IMR-90 (cell line): ENCODE measurements around the gene DGKD. TPM values are rescaled to one million over a fixed set of nuclear protein-coding genes. Genes with fewer than 3 reads are reported as not detected.

Experiments
- ATAC-seq: fragments of 200-7000 bp; cut with Tn5 transposase; 2 replicates; pipeline ENCODE4 v1.9.1; 2020; ENCODE audit warnings: low read depth, mild to moderate bottlenecking, moderate library complexity
- BruUV-seq: library from RNA; stranded (reverse); fragments of 400-500 nt; replicated peaks from 2 replicates; lab custom pipeline; 2021; lab: Mats Ljungman, UMichigan
- CTCF ChIA-PET: fragments of 300-600 bp; formaldehyde crosslinking; extraction: SDS; loops from one replicate; lab custom pipeline; 2021; ENCODE audit warnings: antibody characterized with exemption; lab: Yijun Ruan, JAX
- POLR2A ChIA-PET: fragments of 300-600 bp; sonication (Branson Sonifier 250); formaldehyde crosslinking; loops from one replicate; lab custom pipeline; 2022; ENCODE audit warnings: antibody characterized with exemption; ENCODE audit not compliant: unreplicated experiment; lab: Charles Lee
- DNase-seq: peaks from one replicate; pipeline ENCODE4 v3.0.0; 2013
- H2AFZ ChIP-seq: replicated peaks from 2 replicates; pipeline ENCODE3; 2013; ENCODE audit warnings: low read length, mild to moderate bottlenecking; ENCODE audit not compliant: poor library complexity
- H2AK5ac ChIP-seq: 2 replicates; pipeline ENCODE4 v1.6.1; 2013; ENCODE audit warnings: low read depth, low read length, inconsistent platforms
- H2AK9ac ChIP-seq: replicated peaks from 2 replicates; pipeline ENCODE3; 2013; ENCODE audit warnings: mild to moderate bottlenecking, low read depth, low read length, moderate library complexity; ENCODE audit not compliant: poor library complexity
- H2BK120ac ChIP-seq: 2 replicates; pipeline ENCODE4 v1.6.1; 2013; ENCODE audit warnings: low read depth, low read length, inconsistent platforms
- H2BK15ac ChIP-seq: 3 replicates; pipeline ENCODE4 v1.6.1; 2013; ENCODE audit warnings: low read depth, low read length, inconsistent platforms
- H2BK20ac ChIP-seq: 2 replicates; pipeline ENCODE4 v1.6.1; 2013; ENCODE audit warnings: low read depth, mild to moderate bottlenecking, inconsistent platforms, low read length, moderate library complexity
- H2BK5ac ChIP-seq: 2 replicates; pipeline ENCODE4 v1.6.1; 2013; ENCODE audit warnings: mild to moderate bottlenecking, low read depth, low read length, inconsistent platforms; ENCODE audit not compliant: poor library complexity, severe bottlenecking
- H3K14ac ChIP-seq: replicated peaks from 2 replicates; pipeline ENCODE4 v1.6.1; 2013; ENCODE audit warnings: low read depth, low read length, inconsistent platforms
- H3K18ac ChIP-seq: 2 replicates; pipeline ENCODE4 v1.6.1; 2013; ENCODE audit warnings: low read depth, low read length, control low read depth
- H3K23ac ChIP-seq: 2 replicates; pipeline ENCODE4 v1.6.1; 2013; ENCODE audit warnings: low read depth, low read length, inconsistent platforms
- H3K27ac ChIP-seq: 2 replicates; pipeline ENCODE4 v1.5.1; 2013; ENCODE audit warnings: mild to moderate bottlenecking, control low read depth, low read length; ENCODE audit not compliant: insufficient read depth
- H3K27me3 ChIP-seq: 2 replicates; pipeline ENCODE4 v1.6.1; 2013; ENCODE audit warnings: low read length; ENCODE audit not compliant: control insufficient read depth, insufficient read depth
- H3K36me3 ChIP-seq: 2 replicates; pipeline ENCODE4 v1.6.1; 2013; ENCODE audit warnings: low read length, mixed read lengths; ENCODE audit not compliant: control insufficient read depth, insufficient read depth
- H3K4ac ChIP-seq: 2 replicates; pipeline ENCODE4 v1.6.1; 2013; ENCODE audit warnings: low read depth, low read length, inconsistent platforms
- H3K4me1 ChIP-seq: 2 replicates; pipeline ENCODE4 v1.6.1; 2013; ENCODE audit warnings: low read length, mixed read lengths; ENCODE audit not compliant: control insufficient read depth, insufficient read depth
- H3K4me2 ChIP-seq: 2 replicates; pipeline ENCODE4 v1.6.1; 2013; ENCODE audit warnings: low read depth, mild to moderate bottlenecking, control low read depth, low read length, moderate library complexity
- H3K4me3 ChIP-seq: 2 replicates; pipeline ENCODE4 v1.5.1; 2013; ENCODE audit warnings: low read depth, mild to moderate bottlenecking, control low read depth, low read length, moderate library complexity; ENCODE audit not compliant: insufficient read depth
- H3K56ac ChIP-seq: 2 replicates; pipeline ENCODE4 v1.6.1; 2013; ENCODE audit warnings: low read length, inconsistent platforms; ENCODE audit not compliant: insufficient read depth; ENCODE audit errors: extremely low read depth
- H3K79me1 ChIP-seq, 2 experiments: 2 replicates each; pipeline ENCODE4 v1.6.1; 2013; ENCODE audit warnings: low read length in 2 of 2, inconsistent platforms in 1 of 2, low read depth in 1 of 2
- H3K9ac ChIP-seq: 2 replicates; pipeline ENCODE4 v1.6.1; 2013; ENCODE audit warnings: low read depth, low read length, control low read depth
- H3K9me1 ChIP-seq: 2 replicates; pipeline ENCODE4 v1.6.1; 2013; ENCODE audit warnings: low read length, inconsistent platforms; ENCODE audit not compliant: insufficient read depth
- H3K9me3 ChIP-seq: 2 replicates; pipeline ENCODE4 v1.6.1; 2013; ENCODE audit warnings: low read length; ENCODE audit not compliant: control insufficient read depth, insufficient read depth
- H4K20me1 ChIP-seq: 2 replicates; pipeline ENCODE4 v1.6.1; 2013; ENCODE audit warnings: low read length, inconsistent platforms; ENCODE audit not compliant: insufficient read depth
- H4K5ac ChIP-seq: 2 replicates; pipeline ENCODE4 v1.6.1; 2013; ENCODE audit warnings: mild to moderate bottlenecking, low read depth, low read length, control low read depth
- H4K8ac ChIP-seq, 2 experiments: 2 replicates each; pipeline ENCODE4 v1.6.1; 2013; ENCODE audit warnings: low read depth in 2 of 2, low read length in 2 of 2, control low read depth in 1 of 2, inconsistent platforms in 1 of 2
- H4K91ac ChIP-seq: 2 replicates; pipeline ENCODE4 v1.6.1; 2013; ENCODE audit warnings: low read depth, low read length, inconsistent platforms; ENCODE audit not compliant: insufficient read depth
- BHLHE40 ChIP-seq: fragments of 150-350 bp; IDR thresholded peaks from 2 replicates; pipeline ENCODE4 v1.6.1; 2016; ENCODE audit warnings: mild to moderate bottlenecking, low read depth, low read length
- CEBPB ChIP-seq: IDR thresholded peaks from 2 replicates; pipeline ENCODE4 v1.6.1; 2012; ENCODE audit warnings: low read depth, low read length, improper control_type of control experiment
- CHD1 ChIP-seq: IDR thresholded peaks from 2 replicates; pipeline ENCODE4 v1.6.1; 2012; ENCODE audit warnings: low read depth, low read length, improper control_type of control experiment
- CTCF ChIP-seq: conservative IDR thresholded peaks from 2 replicates; pipeline ENCODE4 v1.5.1; 2012; ENCODE audit warnings: mild to moderate bottlenecking, low read depth, low read length, improper control_type of control experiment
- FOS ChIP-seq: fragments of 150-350 bp; IDR thresholded peaks from 2 replicates; pipeline ENCODE4 v1.6.1; 2016; ENCODE audit warnings: low read depth, low read length
- MAFK ChIP-seq: IDR thresholded peaks from 2 replicates; pipeline ENCODE4 v1.6.1; 2012; ENCODE audit warnings: low read depth, low read length, improper control_type of control experiment
- MAZ ChIP-seq: IDR thresholded peaks from 2 replicates; pipeline ENCODE4 v1.6.1; 2012; ENCODE audit warnings: low read depth, mild to moderate bottlenecking, low read length, improper control_type of control experiment, moderate library complexity, borderline replicate concordance
- MXI1 ChIP-seq: IDR thresholded peaks from 2 replicates; pipeline ENCODE4 v1.6.1; 2012; ENCODE audit warnings: low read depth, mild to moderate bottlenecking, low read length, moderate library complexity, borderline replicate concordance
- NFE2L2 ChIP-seq: fragments of 150-350 bp; IDR thresholded peaks from 2 replicates; pipeline ENCODE4 v1.6.1; 2016; ENCODE audit warnings: low read depth, mild to moderate bottlenecking, low read length
- POLR2A ChIP-seq: IDR thresholded peaks from 2 replicates; pipeline ENCODE4 v1.6.1; 2012; ENCODE audit warnings: mild to moderate bottlenecking, low read depth, low read length
- RAD21 ChIP-seq: IDR thresholded peaks from 2 replicates; pipeline ENCODE4 v1.6.1; 2012; ENCODE audit warnings: low read length, improper control_type of control experiment
- RCOR1 ChIP-seq: IDR thresholded peaks from 2 replicates; pipeline ENCODE4 v1.6.1; 2012; ENCODE audit warnings: mild to moderate bottlenecking, low read length, improper control_type of control experiment; ENCODE audit not compliant: insufficient replicate concordance
- RFX5 ChIP-seq: IDR thresholded peaks from 2 replicates; pipeline ENCODE4 v1.8.0; 2012; ENCODE audit warnings: low read depth, mild to moderate bottlenecking, low read length, moderate library complexity
- WGBS, 2 experiments: methylation state at CpG; one replicate each; pipeline versions ENCODE4 v1.1.5 to v1.1.7; 2013; ENCODE audit warnings: missing lambda C conversion rate in 2 of 2; ENCODE audit not compliant: insufficient read length in 1 of 2; ENCODE audit errors: extremely low coverage in 2 of 2; 5-methylcytosine and 5-hydroxymethylcytosine counted together
- dilution Hi-C: fragments of 300-500 bp; cut with HindIII; formaldehyde crosslinking; loops from one replicate; pipeline ENCODE4 v1.14.3; 2018; ENCODE audit warnings: low sequenced_read_pairs; ENCODE audit not compliant: unreplicated experiment
- in situ Hi-C: fragments of 300-500 bp; cut with MboI; formaldehyde crosslinking; loops from 3 replicates; pipeline ENCODE4 v1.14.3; 2019; ENCODE audit warnings: low sequenced_read_pairs, inconsistent platforms, mixed read lengths
- intact Hi-C: fragments of 100-400 bp; cut with micrococcal nuclease; formaldehyde crosslinking; loops from 2 replicates; pipeline ENCODE4 v1.10.0; 2022
- polyA plus RNA-seq, 3 experiments: library from polyadenylated mRNA; depleted of rRNA; stranded (reverse); fragments of >200 nt; gene quantifications; 2 replicates each; pipeline ENCODE4 v1.2.3, GENCODE V29; 2012; ENCODE audit warnings: low replicate concordance in 1 of 3
- total RNA-seq: library from RNA; depleted of rRNA; stranded (reverse); fragments of >200 nt; gene quantifications from 2 replicates; pipeline ENCODE4 v1.2.3, GENCODE V29; 2012
- TF ChIP-seq, protein P1 (sequence below): fragments of 150-350 bp; IDR thresholded peaks from 2 replicates; pipeline ENCODE4 v1.6.1; 2017; ENCODE audit warnings: mild to moderate bottlenecking, antibody characterized with exemption, low read length, low read depth

Gene DGKD
- total and polyA plus RNA-seq, 2 of the 4 experiments (the other 2 are of a cell fraction) = 6.5 to 10.1 TPM

DNA sequence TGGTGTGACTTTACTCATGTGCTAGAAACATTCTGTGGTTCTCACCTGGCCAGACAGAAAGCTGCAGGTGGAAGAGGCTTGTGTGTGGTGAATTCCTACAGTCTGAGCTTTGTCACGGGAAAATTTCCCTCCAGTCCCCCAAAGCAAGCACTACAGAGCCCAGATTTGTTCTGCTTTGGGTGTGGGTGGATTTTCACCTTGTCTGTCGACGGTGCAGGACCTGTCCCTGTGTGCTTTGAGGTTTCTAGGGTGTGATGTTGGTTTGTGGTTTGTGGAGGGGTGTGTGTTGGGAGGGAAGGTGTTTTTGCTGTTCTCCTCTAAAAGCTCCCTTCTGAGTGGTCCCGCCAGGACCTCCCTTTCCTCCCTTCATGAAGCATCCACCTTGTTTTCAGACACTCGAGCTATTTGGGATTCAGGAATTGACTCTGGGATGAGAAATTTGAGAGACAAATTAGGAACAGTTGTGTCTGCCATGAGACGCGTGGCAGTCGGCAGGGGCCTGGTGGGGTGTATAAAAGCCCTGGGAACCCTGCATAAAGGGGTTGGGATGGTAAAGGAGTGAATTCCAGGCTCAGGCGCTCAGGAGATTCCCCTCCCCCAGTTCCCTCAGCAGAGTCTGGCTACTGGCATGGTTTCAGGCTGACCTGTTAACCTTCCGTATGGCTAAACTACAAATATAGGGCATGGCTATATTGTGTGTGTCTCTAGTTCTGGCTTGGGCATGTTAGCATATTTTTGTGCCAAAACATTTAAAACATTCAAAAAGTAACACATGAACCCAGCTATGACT lies 65.5 kb downstream of the DGKD start:
- Histone ChIP-seq H2AFZ (no peak overlapping the region), H3K18ac (peak overlapping the region; percentile 83), H4K91ac (peak overlapping the region; percentile 79), H2BK120ac (peak overlapping the region; percentile 91), H2AK5ac (peak overlapping the region; percentile 57), H3K27me3 (no peaks in the 10 kb centered on the region), H3K4me2 (peak overlapping the region; percentile 13; the same call in 1 of the 2 replicates), H3K27ac (peak overlapping the region; percentile 36; the same call in 1 of the 2 replicates), H3K9ac (no peak overlapping the region), H2BK5ac (peak overlapping the region; percentile 70), H2BK15ac (peak overlapping the region; percentile 74; the same call in 2 of the 3 replicates), H2AK9ac (peak overlapping the region; percentile 82), H3K23ac (peak overlapping the region; percentile 87), H4K5ac (peak overlapping the region; percentile 62), H3K9me3 (no peaks in the 10 kb centered on the region), H3K79me1 (peaks cover 26 to 80% of the 10 kb centered on the region in 2 experiments; a peak in 3 of 4 replicates), H3K4me1 (peaks cover 24% of the 10 kb centered on the region), H3K9me1 (peaks cover 25% of the 10 kb centered on the region), H3K36me3 (0 out of 2 replicates have a peak, but pooled peaks cover 2% of the 10 kb centered on the region), H4K8ac (peak overlapping the region; percentile 5 to 67; a peak in 3 of 4 replicates), H3K56ac (no peak overlapping the region), H3K14ac (peak overlapping the region; percentile 61), H3K4me3 (no peak overlapping the region), H4K20me1 (no peaks in the 10 kb centered on the region), H3K4ac (peak overlapping the region; percentile 92), H2BK20ac (peak overlapping the region; percentile 83)
- intact Hi-C loops = no loop called here
- in situ Hi-C loops = no loop called here
- CTCF ChIA-PET = no interaction called here
- TF ChIP-seq RAD21 (no peak), RCOR1 (no peak), BHLHE40 (no peak), CHD1 (no peak), POLR2A (no peak), CTCF (no peak), FOS (no peak), MAFK (no peak), NFE2L2 (no peak), MAZ (no peak), RFX5 (no peak), CEBPB (no peak), MXI1 (no peak)
- TF ChIP-seq, protein P1, sequence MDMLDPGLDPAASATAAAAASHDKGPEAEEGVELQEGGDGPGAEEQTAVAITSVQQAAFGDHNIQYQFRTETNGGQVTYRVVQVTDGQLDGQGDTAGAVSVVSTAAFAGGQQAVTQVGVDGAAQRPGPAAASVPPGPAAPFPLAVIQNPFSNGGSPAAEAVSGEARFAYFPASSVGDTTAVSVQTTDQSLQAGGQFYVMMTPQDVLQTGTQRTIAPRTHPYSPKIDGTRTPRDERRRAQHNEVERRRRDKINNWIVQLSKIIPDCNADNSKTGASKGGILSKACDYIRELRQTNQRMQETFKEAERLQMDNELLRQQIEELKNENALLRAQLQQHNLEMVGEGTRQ = no peak
- WGBS, 2 experiments = no CpG with 5 or more reads among the region's 10 CpGs
- POLR2A ChIA-PET = no interaction called here
- dilution Hi-C loops = no loop called here
- BruUV-seq = no TSS peak
- DNase-seq (peak; percentile 31), ATAC-seq (peak; percentile 78)
